GM21423 (cell line): ENCODE results near the gene HERC5.
"Not testable (repeated sequence)": the region's sequence is repeated elsewhere in the genome, so short reads cannot be mapped to it uniquely, and the experiment has no call there.

Source experiments
- ATAC-seq: cut with Tn5 transposase; IDR thresholded peaks from one replicate; pipeline ENCODE4 v1.9.1; 2021; ENCODE audit warnings: mild to moderate bottlenecking, moderate library complexity; ENCODE audit not compliant: unreplicated experiment

The HERC5 gene

DNA sequence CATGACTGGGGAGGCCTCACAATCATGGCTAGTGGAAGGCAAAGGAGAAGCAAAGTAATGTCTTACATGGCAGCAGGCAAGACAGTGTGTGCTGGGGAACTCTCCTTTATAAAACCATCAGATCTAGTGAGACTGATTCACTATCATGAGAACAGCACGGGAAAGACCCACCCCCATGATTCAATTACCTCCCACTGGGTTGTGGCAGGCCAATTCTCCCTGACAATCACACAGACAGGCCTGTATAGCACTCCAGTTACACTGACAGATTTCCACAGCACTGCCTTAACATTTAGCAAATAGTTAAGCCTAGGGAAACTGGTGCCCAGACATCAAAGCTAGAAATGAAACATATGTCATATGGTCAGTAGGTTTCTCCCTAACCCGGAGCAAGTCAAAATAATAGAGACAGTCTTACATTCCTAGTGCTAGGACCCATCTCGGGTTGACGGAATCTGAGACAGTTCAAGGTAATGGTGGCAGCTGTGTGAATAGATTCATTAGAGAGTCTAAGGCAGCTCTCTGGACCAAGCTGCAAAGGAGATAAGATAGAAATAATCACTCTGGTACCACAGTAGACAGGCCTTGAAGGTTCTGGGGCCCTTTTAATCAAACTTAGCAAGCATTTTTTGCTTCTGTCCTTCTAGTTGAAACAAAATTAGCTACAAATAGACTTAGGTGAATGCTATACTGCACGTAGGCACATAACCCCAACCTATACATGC is 9.4 kb upstream of the HERC5 start:
- no peak for ATAC-seq

- ATAC-seq: not testable (repeated sequence)
Observed at GRCh38 chr4:88448211-88448765, 8.6 kb upstream of the HERC5 start.

- no peak for ATAC-seq
Observed at GRCh38 chr4:88448889-88449288, 8.0 kb upstream of the HERC5 start.

DNA sequence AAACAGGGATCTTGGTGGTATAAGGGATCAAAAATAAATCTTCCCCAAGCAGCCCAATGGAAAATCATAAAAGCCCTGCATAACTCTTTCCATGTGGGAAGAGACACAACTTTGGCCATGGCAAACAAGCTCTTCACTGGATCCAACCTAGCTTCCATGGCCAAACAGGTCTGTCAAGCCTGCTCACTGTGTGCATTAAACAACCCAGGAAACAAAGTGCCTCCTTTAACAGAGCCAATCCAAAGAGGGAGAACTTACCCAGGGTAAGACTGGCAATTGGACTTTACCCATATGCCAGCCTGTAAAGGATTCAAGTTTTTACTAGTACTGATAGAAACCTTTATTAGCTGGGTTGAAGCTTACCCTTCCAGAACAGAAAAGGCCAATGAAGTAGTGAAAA is 7.6 kb upstream of the HERC5 start:
- ATAC-seq: no peak

- ATAC-seq: no peak
Observed at GRCh38 chr4:88451205-88451604, 5.7 kb upstream of the HERC5 start.

GRCh38 chr4:88452912-88453311 is 4.0 kb upstream of the HERC5 start:
- no peak for ATAC-seq

DNA sequence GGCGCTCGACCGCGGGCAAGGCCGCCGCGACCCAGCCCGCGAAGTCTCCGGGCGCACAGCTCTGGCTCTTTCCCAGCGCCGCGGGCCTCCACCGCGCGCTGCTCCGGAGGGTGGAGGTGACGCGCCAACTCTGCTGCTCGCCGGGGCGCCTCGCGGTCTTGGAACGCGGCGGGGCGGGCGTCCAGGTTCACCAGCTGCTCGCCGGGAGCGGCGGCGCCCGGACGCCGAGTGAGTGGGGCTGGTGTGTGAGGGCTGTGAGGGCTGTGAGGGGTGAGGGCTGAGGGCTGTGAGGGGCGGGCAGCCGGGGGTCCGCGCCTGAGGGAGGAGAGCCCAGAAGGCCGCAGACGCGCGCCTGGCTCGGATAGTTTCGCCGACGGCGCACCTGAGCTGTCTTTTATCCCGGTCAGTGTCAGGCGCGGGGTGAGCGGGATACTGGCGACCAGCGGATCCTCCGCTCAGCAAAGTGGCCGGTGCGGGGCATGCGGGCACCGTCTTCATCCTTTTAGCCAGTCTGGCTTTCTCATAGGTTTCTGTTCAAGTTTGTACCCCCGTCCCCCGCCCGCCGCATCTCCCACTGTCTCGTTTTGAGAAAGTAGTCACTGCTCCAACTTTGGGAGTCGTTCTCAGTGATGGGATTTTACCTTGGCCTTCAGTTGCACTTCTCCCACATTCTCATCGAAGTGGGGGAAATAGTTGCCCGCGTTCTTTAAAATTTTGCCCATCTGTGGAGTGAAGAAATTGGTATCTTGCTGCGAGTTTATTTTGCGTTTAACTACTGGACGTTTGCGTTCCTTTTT is 586 bp downstream of the HERC5 start:
- peak; percentile 34 for ATAC-seq

DNA sequence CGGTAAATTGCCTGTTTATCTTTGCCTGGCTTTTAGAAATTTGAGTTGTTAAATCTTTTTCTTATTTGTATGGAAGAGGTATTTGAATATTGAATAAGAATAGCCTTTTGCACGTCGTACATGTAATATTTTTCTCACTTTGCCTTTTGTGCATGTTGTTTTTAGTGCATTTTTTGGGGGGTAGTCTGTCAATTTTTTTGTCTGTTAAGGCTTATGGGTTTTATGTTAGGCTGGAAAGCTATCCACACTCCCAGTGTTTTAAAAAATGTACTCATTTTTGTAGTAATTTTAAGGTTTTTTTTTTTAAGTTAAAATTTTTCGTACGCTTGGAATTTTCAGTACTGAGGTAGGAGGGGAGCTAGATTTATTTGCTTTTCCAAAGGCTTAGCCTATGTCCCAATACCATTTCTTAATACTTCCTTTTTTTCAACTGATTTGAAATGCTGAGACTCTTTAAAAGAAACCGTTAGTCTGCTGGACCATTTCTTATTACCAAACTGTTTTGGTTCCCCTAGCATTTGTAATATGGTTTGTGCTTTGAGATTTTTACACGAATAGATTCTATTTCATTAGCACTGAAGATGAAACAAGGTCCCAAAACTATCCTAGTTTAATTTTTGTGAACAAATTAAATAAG is 1.3 kb downstream of the HERC5 start:
- no peak for ATAC-seq

DNA sequence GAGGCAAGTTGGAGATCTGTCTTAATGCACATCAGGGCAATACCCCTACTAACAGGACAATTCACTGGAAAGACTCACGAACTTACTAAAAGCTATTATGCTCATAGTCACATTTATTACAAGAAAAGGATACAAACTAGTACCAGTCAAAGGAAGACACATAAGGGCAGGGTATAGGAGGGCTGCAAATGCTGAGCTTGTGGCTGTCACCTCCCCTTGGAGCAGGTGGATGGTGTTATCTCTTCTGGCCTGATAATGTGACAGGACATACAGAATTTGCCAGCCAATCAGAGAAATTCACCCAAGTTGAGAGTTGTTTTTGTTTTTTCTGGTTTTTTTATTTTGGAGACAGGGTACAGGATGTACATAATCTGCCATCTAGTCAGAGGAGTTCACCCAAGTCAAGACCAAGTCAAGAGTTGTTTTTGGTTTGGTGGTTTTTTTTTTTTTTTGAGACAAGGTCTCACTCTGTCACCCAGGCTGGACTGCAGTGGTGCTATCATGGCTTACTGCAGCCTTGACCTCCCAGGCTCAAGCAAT is 8.8 kb downstream of the HERC5 start:
- no peak for ATAC-seq

DNA sequence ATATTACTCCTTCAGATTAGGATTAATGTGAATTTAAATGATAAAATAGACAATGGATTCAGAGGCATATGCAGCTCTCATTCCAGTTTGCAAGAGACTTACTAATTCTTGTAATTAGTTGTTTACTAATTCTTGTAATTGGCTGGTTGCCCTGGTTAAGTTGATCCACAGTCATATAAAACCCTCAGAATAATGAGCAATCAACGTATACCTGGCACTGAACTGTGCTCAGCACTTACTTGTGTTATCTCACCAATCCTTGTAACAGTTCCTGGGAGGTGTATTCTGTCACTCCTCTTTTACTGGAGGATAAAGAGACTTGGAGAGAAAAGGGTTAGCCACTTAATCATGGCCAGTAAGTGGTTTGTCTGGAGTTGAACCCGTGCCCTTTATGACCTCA is 10.5 kb downstream of the HERC5 start:
- no peak for ATAC-seq

DNA sequence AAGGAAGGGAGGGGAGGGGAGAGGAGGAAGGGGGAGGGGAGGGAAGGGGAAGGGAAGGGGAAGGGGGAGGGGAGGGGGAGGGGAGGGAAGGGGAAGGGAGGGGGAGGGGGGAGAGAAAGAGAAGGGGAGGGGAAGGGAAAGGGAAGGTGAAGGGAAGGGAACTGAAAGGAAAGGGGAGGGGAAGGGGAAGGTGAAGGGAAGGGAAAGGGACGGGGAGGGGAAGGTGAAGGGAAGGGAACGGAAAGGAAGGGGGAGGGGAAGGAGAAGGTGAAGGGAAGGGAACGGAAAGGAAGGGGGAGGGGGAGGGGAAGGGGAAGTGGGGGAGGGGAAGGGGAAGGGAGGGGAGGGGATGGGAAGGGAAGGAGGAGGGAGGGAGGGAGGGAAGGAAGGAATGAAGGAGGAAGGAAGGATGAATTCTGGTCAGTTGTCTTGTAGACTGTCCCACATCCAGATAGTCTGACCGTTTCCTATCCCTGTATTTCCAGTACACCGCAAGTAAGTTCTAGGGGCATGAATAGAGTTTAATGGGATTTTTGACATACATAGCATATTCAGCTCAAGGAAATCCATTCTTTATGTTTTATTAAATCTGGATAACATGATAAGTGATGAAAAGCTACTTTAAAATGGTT is 20.4 kb downstream of the HERC5 start:
- no peak for ATAC-seq

DNA sequence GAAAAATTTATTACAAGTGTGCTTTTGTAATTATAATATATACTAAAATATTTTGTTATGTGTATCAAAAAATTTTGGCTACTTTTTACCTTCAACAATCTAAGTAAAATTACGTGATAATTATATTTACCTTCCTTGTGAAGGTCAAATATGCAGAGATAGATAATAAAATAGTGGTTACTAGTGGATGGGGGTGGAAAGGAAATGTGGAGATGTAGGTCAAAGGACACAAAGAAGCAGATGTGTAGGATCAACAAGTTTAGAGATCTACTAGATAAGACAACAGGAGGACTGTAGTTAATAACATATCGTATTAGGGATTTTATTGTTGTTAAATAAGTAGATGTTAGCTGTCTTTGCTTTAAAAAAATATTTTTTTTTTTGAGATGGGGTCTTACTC is 21.3 kb downstream of the HERC5 start:
- ATAC-seq: no peak

GRCh38 chr4:88481537-88481936 is 24.6 kb downstream of the HERC5 start:
- no peak for ATAC-seq

- no peak for ATAC-seq
Observed at GRCh38 chr4:88489100-88489761, 32.3 kb downstream of the HERC5 start.

GRCh38 chr4:88497859-88498409 is 41.0 kb downstream of the HERC5 start:
- no peak for ATAC-seq

DNA sequence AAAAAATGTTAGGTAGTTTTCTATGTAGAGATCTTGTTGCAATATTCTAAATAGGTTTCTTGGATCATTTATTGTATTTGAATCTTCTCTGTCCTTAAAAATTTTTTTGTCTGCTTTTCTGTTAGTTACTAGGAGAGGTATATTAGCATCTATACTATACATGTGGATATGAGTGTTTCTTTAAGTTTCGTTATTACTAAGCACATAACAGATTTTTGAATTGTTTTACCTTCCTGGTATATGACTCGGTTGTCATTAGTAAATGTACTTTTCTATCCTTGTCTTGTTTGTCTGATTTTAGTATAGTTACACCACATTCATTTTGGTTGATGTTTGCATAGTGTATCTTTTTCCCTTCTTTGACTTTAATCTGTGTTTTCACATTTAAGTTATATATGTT is 46.4 kb downstream of the HERC5 start:
- ATAC-seq: no peak

- no peak for ATAC-seq
Observed at GRCh38 chr4:88511236-88511635, 54.3 kb downstream of the HERC5 start.

GRCh38 chr4:88514557-88515511 is 57.9 kb downstream of the HERC5 start:
- no peak for ATAC-seq

GRCh38 chr4:88516746-88517145 is 59.8 kb downstream of the HERC5 start:
- no peak for ATAC-seq
